ENCODE data around the gene CPED1. TPM values are rescaled to one million over a fixed set of nuclear protein-coding genes. Genes with fewer than 3 reads are reported as not detected.
"Not testable (repeated sequence)": the region's sequence is repeated elsewhere in the genome, so short reads cannot be mapped to it uniquely, and the experiment has no call there.

Gene CPED1
- total RNA-seq, 1 experiment from 2014 or later: 0.39 TPM

- no TSS peak for BruUV-seq (replicated peaks)
- no peak for TF ChIP-seq TCF7L2 (IDR thresholded peaks at IDR 0.05; ENCODE audit: low read depth, low read length)
- TF ChIP-seq REST (IDR thresholded peaks at IDR 0.05; ENCODE audit: insufficient read depth in 1 of 2, low read depth in 2 of 2, low read length in 1 of 2): no peak
- TF ChIP-seq CTCF (IDR thresholded peaks at IDR 0.05): no peak
- TF ChIP-seq SIN3A (IDR thresholded peaks at IDR 0.05; ENCODE audit: borderline replicate concordance, insufficient read depth, low read depth, low read length): no peak
- no peak for TF ChIP-seq POLR2AphosphoS5 (IDR thresholded peaks at IDR 0.05; ENCODE audit: low read depth, low read length)
- no peak for DNase-seq (ENCODE audit: low read depth, low spot score)
- Histone ChIP-seq H3K9me3 (ENCODE audit: control insufficient read depth, insufficient read depth, low read depth, low read length) (no peaks in the 10 kb centered on the region), H3K36me3 (ENCODE audit: control insufficient read depth, insufficient read depth, low read length) (no peaks in the 10 kb centered on the region), H3K4me1 (ENCODE audit: control insufficient read depth, insufficient read depth, low read length) (no peaks in the 10 kb centered on the region), H3K4me3 (ENCODE audit: low read depth in 2 of 2, low read length in 2 of 2) (no peak overlapping the region), H3K27ac (ENCODE audit: low read length) (no peak overlapping the region), H3K27me3 (ENCODE audit: control insufficient read depth, insufficient read depth, low read length) (no peaks in the 10 kb centered on the region)
- ChIA-PET CTCF (no interaction called here), POLR2A (no interaction called here)
- no peak for ATAC-seq
- intact Hi-C loops (cut with micrococcal nuclease; ENCODE audit: unreplicated experiment): no loop called here
- in situ Hi-C loops (cut with HindIII; ENCODE audit: low pct_unique_long_range_greater_than_20kb, low sequenced_read_pairs): no loop called here
These were observed 300.4 kb downstream of the CPED1 start for GRCh38 chr7:121288894-121289293.

- ATAC-seq; in situ Hi-C loops (cut with HindIII; ENCODE audit: low pct_unique_long_range_greater_than_20kb, low sequenced_read_pairs); H3K27me3 ChIP-seq (ENCODE audit: control insufficient read depth, insufficient read depth, low read length); H3K36me3 ChIP-seq (ENCODE audit: control insufficient read depth, insufficient read depth, low read length); BruUV-seq (replicated peaks); H3K4me3 ChIP-seq (ENCODE audit: low read depth in 2 of 2, low read length in 2 of 2); DNase-seq (ENCODE audit: low read depth, low spot score); H3K9me3 ChIP-seq (ENCODE audit: control insufficient read depth, insufficient read depth, low read depth, low read length); intact Hi-C loops (cut with micrococcal nuclease; ENCODE audit: unreplicated experiment); POLR2A ChIA-PET; CTCF ChIA-PET; H3K27ac ChIP-seq (ENCODE audit: low read length); H3K4me1 ChIP-seq (ENCODE audit: control insufficient read depth, insufficient read depth, low read length): not testable (repeated sequence)
These were observed 301.4 kb downstream of the CPED1 start for GRCh38 chr7:121289930-121290329.

- no peak overlapping the region for H3K27ac ChIP-seq (ENCODE audit: low read length)
- H3K9me3 ChIP-seq (ENCODE audit: control insufficient read depth, insufficient read depth, low read depth, low read length): no peaks in the 10 kb centered on the region
- intact Hi-C loops (cut with micrococcal nuclease; ENCODE audit: unreplicated experiment) (no loop called here), in situ Hi-C loops (cut with HindIII; ENCODE audit: low pct_unique_long_range_greater_than_20kb, low sequenced_read_pairs) (no loop called here)
- no peak for ATAC-seq
- ChIA-PET CTCF (no interaction called here), POLR2A (no interaction called here)
- H3K27me3 ChIP-seq (ENCODE audit: control insufficient read depth, insufficient read depth, low read length): no peaks in the 10 kb centered on the region
- no peak overlapping the region for H3K4me3 ChIP-seq (ENCODE audit: low read depth in 2 of 2, low read length in 2 of 2)
- DNase-seq (ENCODE audit: low read depth, low spot score): no peak
- no TSS peak for BruUV-seq (replicated peaks)
- TF ChIP-seq CTCF (IDR thresholded peaks at IDR 0.05) (no peak), POLR2AphosphoS5 (IDR thresholded peaks at IDR 0.05; ENCODE audit: low read depth, low read length) (no peak), REST (IDR thresholded peaks at IDR 0.05; ENCODE audit: insufficient read depth in 1 of 2, low read depth in 2 of 2, low read length in 1 of 2) (no peak), SIN3A (IDR thresholded peaks at IDR 0.05; ENCODE audit: borderline replicate concordance, insufficient read depth, low read depth, low read length) (no peak), TCF7L2 (IDR thresholded peaks at IDR 0.05; ENCODE audit: low read depth, low read length) (no peak)
- peaks cover 13% of the 10 kb centered on the region; the same call in 1 of the 2 replicates for H3K4me1 ChIP-seq (ENCODE audit: control insufficient read depth, insufficient read depth, low read length)
- H3K36me3 ChIP-seq (ENCODE audit: control insufficient read depth, insufficient read depth, low read length): no peaks in the 10 kb centered on the region
These were observed 306.0 kb downstream of the CPED1 start for GRCh38 chr7:121294448-121294992.
